Measurements from ENCODE around the gene KCNJ12.

KCNJ12 gene

GRCh38 chr17:21355586-21355985 lies 20.6 kb upstream of the KCNJ12 start:
- peaks cover 0 to 9% of the 10 kb centered on the region in 2 donors for H3K9me3 Mint-ChIP-seq
- no peak overlapping the region for H3K27ac Mint-ChIP-seq
- peaks cover 17 to 24% of the 10 kb centered on the region in 2 donors for H3K27me3 Mint-ChIP-seq
- H3K4me3 Mint-ChIP-seq: no peak overlapping the region
- ATAC-seq (replicated peaks): no peak
- no peaks in the 10 kb centered on the region for H3K36me3 Mint-ChIP-seq
- peaks cover 0 to 5% of the 10 kb centered on the region in 2 donors for H3K4me1 Mint-ChIP-seq
- no peak for DNase-seq

DNA sequence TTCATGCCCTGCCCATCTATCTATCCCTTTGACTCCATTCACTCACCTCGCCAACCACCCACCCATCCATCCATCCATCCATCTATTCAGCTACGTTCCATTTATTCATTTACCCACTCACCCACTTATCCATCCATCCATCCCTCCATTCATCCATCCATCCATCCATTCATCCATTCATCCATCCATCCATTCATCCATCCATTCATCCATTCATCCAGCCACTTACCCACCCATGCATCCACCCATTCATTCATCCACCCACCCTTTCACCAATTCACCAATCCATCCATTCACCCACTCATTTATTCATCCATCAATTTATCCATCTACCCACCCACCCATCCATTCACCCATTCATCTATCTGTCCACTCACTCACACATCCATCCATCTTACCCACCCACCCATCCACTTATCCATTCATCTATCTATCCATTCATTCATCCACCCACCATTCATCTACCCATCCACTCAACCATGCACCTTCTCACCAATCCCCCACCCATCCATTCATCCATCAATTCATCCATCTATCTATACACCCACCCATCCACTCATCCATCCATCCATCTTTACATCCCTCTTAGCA lies 19.5 kb upstream of the KCNJ12 start:
- ATAC-seq (replicated peaks) (no peak), DNase-seq (no peak)
- Mint-ChIP-seq H3K4me3 (no peak overlapping the region), H3K27ac (no peak overlapping the region), H3K4me1 (peaks cover 0 to 5% of the 10 kb centered on the region in 2 donors), H3K27me3 (peaks cover 14 to 22% of the 10 kb centered on the region in 2 donors), H3K9me3 (peaks cover 0 to 9% of the 10 kb centered on the region in 2 donors), H3K36me3 (no peaks in the 10 kb centered on the region)

GRCh38 chr17:21357281-21357680 lies 18.9 kb upstream of the KCNJ12 start:
- DNase-seq: no peak
- H3K4me1 Mint-ChIP-seq: peaks cover 0 to 5% of the 10 kb centered on the region in 2 donors
- ATAC-seq (replicated peaks): no peak
- no peaks in the 10 kb centered on the region for H3K36me3 Mint-ChIP-seq
- peaks cover 12 to 19% of the 10 kb centered on the region in 2 donors for H3K27me3 Mint-ChIP-seq
- H3K27ac Mint-ChIP-seq: no peak overlapping the region
- H3K9me3 Mint-ChIP-seq: peaks cover 0 to 9% of the 10 kb centered on the region in 2 donors
- H3K4me3 Mint-ChIP-seq: no peak overlapping the region

DNA sequence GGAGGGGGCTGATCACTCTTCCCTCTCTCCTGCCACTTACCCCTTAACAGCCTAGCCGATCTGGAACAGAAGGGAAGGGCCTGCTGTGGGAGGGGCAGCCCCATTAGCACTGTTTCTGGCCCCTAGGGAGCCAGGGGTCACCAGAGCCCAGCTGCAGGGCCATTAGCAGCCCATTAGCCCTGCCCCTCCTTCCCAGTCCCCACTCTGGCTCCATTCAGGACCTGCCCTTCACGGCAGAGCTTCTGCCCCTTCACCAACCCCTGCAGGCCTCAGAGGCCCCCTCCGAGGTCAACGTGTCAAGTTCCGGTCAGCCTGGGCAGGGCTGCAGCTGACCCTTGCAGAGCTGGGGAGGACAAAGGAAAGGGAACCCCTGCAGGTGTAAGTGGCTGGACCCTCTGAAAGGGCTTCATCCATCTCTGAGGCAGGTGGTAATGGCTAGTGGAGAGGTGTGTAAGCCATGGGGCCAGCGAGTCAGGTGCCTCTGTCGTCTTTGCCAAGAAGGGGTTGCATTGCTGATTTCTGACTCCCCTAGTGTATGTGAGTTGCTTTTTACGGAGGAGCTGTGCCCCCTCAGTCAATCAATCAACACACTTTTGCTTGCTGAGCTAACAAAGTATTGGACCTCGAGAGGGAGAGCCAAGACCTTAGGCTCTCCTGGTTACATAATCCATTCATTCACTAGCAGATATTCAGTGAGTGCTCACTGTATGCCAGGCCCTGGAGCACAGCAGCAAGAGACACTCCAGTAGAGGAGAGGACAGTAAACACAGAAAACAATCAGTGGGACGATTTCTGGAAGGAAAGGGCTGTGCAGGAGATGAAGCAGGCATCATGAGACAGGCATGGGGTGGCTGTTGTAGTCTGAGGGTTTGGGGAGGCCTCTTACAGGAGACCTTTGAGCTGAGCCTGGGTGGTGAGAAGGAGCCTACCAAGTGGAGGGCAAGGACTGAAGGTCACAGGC lies 18.2 kb upstream of the KCNJ12 start:
- Mint-ChIP-seq H3K36me3 (no peaks in the 10 kb centered on the region), H3K27me3 (peaks cover 12 to 19% of the 10 kb centered on the region in 2 donors), H3K9me3 (peaks cover 0 to 9% of the 10 kb centered on the region in 2 donors), H3K27ac (no peak overlapping the region), H3K4me1 (peaks cover 0 to 5% of the 10 kb centered on the region in 2 donors), H3K4me3 (no peak overlapping the region)
- DNase-seq (no peak), ATAC-seq (replicated peaks) (no peak)

DNA sequence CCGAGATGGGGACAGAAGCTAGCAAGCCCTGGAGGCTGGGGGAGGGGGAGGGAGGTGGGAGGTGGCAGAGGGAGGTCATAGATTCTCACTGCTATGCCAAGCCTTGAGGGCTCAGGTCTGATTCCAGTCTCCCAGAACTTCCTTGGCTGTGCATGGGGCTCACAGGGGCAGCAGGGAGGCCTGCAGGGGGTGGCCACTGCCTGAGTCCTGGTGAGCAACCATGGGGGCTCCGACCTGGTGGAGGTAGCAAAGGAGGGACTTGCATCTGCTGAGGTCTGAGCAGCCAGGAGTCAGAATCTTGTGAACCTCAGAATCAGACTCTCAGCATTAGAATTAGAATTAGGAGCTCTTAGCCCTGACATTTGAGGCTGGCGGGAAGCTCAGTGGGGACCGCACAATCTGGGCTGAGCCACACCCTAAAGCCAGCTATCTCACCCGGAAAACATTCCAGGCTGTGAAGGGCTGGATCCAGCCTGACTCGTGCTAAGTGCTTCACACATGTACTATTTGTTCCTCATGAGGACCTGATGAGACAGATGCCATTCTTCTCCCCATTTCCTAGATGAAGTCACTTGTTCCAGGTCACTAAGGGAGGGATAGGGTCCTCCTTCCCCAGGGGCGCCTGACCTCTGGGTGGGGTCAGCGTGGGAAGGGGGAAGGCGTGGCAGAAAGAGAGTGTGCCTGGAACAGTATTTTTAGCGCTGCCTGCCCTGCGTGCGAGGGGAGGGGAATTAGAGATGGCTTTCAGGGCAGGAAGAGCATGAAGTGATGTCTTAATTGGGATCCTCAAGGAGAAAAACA lies 17.3 kb upstream of the KCNJ12 start:
- ATAC-seq (replicated peaks) (no peak), DNase-seq (no peak)
- Mint-ChIP-seq H3K27ac (no peak overlapping the region), H3K36me3 (no peaks in the 10 kb centered on the region), H3K4me3 (no peak overlapping the region), H3K9me3 (peaks cover 0 to 9% of the 10 kb centered on the region in 2 donors), H3K4me1 (peaks cover 0 to 5% of the 10 kb centered on the region in 2 donors), H3K27me3 (peaks cover 12 to 14% of the 10 kb centered on the region in 2 donors)

DNA sequence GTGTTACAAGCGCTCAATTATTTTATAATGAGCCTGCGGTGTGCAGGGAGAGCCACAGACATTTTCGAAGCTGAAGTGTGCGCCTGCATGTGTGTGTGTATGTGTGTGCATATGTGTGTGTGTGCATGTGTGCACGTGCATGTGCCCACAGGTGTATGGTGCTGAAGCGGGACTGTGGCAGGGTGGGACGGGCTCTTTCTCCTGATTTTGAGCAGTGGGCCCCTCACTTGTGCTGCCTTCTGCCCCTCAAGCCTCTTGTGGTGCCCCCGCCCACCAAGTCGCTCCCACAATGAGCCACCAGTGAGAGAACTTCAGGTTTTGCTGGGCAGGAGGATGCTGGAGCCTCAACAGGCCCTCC lies 16.7 kb upstream of the KCNJ12 start:
- peaks cover 10 to 13% of the 10 kb centered on the region in 2 donors for H3K27me3 Mint-ChIP-seq
- peaks cover 0 to 9% of the 10 kb centered on the region in 2 donors for H3K9me3 Mint-ChIP-seq
- H3K4me1 Mint-ChIP-seq: peaks cover 0 to 5% of the 10 kb centered on the region in 2 donors
- no peak overlapping the region for H3K27ac Mint-ChIP-seq
- no peak overlapping the region for H3K4me3 Mint-ChIP-seq
- ATAC-seq (replicated peaks): no peak
- no peaks in the 10 kb centered on the region for H3K36me3 Mint-ChIP-seq
- DNase-seq: no peak

- H3K4me3 Mint-ChIP-seq: no peak overlapping the region
- peaks cover 0 to 9% of the 10 kb centered on the region in 2 donors for H3K9me3 Mint-ChIP-seq
- DNase-seq: no peak
- peaks cover 7 to 10% of the 10 kb centered on the region in 2 donors for H3K27me3 Mint-ChIP-seq
- ATAC-seq (replicated peaks): peak in 1 of 2 donors; percentile 38
- H3K27ac Mint-ChIP-seq: no peak overlapping the region
- peaks cover 0 to 5% of the 10 kb centered on the region in 2 donors for H3K4me1 Mint-ChIP-seq
- no peaks in the 10 kb centered on the region for H3K36me3 Mint-ChIP-seq
These were observed 16.1 kb upstream of the KCNJ12 start for GRCh38 chr17:21360048-21360447.

GRCh38 chr17:21361020-21361809 lies 14.9 kb upstream of the KCNJ12 start:
- peaks cover 7 to 10% of the 10 kb centered on the region in 2 donors for H3K27me3 Mint-ChIP-seq
- DNase-seq: no peak
- H3K36me3 Mint-ChIP-seq: no peaks in the 10 kb centered on the region
- H3K9me3 Mint-ChIP-seq: peaks cover 0 to 9% of the 10 kb centered on the region in 2 donors
- H3K4me3 Mint-ChIP-seq: no peak overlapping the region
- no peak for ATAC-seq (replicated peaks)
- H3K4me1 Mint-ChIP-seq: peaks cover 0 to 5% of the 10 kb centered on the region in 2 donors
- no peak overlapping the region for H3K27ac Mint-ChIP-seq

- no peaks in the 10 kb centered on the region for H3K9me3 Mint-ChIP-seq
- H3K4me3 Mint-ChIP-seq: no peak overlapping the region
- H3K4me1 Mint-ChIP-seq: peaks cover 0 to 2% of the 10 kb centered on the region in 2 donors
- H3K36me3 Mint-ChIP-seq: no peaks in the 10 kb centered on the region
- H3K27ac Mint-ChIP-seq: no peak overlapping the region
- ATAC-seq (replicated peaks) (no peak), DNase-seq (no peak)
- no peaks in the 10 kb centered on the region for H3K27me3 Mint-ChIP-seq
These were observed 13.7 kb upstream of the KCNJ12 start for GRCh38 chr17:21362331-21362931.

- ATAC-seq (replicated peaks) (no peak), DNase-seq (no peak)
- H3K9me3 Mint-ChIP-seq: no peaks in the 10 kb centered on the region
- H3K27me3 Mint-ChIP-seq: peaks cover 6% of the 10 kb centered on the region in 2 donors
- H3K36me3 Mint-ChIP-seq: no peaks in the 10 kb centered on the region
- H3K4me1 Mint-ChIP-seq: peaks cover 6 to 7% of the 10 kb centered on the region in 2 donors
- no peak overlapping the region for H3K4me3 Mint-ChIP-seq
- no peak overlapping the region for H3K27ac Mint-ChIP-seq
These were observed 12.1 kb upstream of the KCNJ12 start for GRCh38 chr17:21363776-21364642.

- H3K4me1 Mint-ChIP-seq: peaks cover 12 to 14% of the 10 kb centered on the region in 2 donors
- no peaks in the 10 kb centered on the region for H3K9me3 Mint-ChIP-seq
- ATAC-seq (replicated peaks) (no peak), DNase-seq (no peak)
- H3K27ac Mint-ChIP-seq: no peak overlapping the region
- H3K27me3 Mint-ChIP-seq: peaks cover 6% of the 10 kb centered on the region in 2 donors
- no peaks in the 10 kb centered on the region for H3K36me3 Mint-ChIP-seq
- H3K4me3 Mint-ChIP-seq: no peak overlapping the region
These were observed 11.1 kb upstream of the KCNJ12 start for GRCh38 chr17:21365016-21365415.

- H3K27me3 Mint-ChIP-seq: peaks cover 27 to 37% of the 10 kb centered on the region in 2 donors
- ATAC-seq (replicated peaks) (peak; percentile 41 to 49), DNase-seq (no peak)
- no peak overlapping the region for H3K4me3 Mint-ChIP-seq
- peaks cover 24 to 37% of the 10 kb centered on the region in 2 donors for H3K4me1 Mint-ChIP-seq
- H3K27ac Mint-ChIP-seq: no peak overlapping the region
- H3K36me3 Mint-ChIP-seq: no peaks in the 10 kb centered on the region
- H3K9me3 Mint-ChIP-seq: no peaks in the 10 kb centered on the region
These were observed 7.5 kb upstream of the KCNJ12 start for GRCh38 chr17:21368545-21369246.
